Mammary epithelial cell (primary cell): Measurements from ENCODE around the gene RNF212.
"Not testable (repeated sequence)": the region's sequence is repeated elsewhere in the genome, so short reads cannot be mapped to it uniquely, and the experiment has no call there.

Experiments
- EZH2 ChIP-seq: IDR thresholded peaks from 2 replicates; pipeline ENCODE4 v1.6.1; 2012; ENCODE audit warnings: low read length, inconsistent platforms, borderline replicate concordance
- TF ChIP-seq, protein P1 (sequence below), 2 donors: IDR thresholded peaks in 1 of 2; conservative IDR thresholded peaks in 1 of 2; 2 replicates each; pipeline ENCODE4 v1.5.1; 2011 to 2012; ENCODE audit warnings: inconsistent platforms in 2 of 2, low read length in 2 of 2, mild to moderate bottlenecking in 2 of 2, control low read depth in 1 of 2, low read depth in 1 of 2; ENCODE audit not compliant: insufficient read depth in 1 of 2; ENCODE audit errors: extremely low read depth in 1 of 2

DNA sequence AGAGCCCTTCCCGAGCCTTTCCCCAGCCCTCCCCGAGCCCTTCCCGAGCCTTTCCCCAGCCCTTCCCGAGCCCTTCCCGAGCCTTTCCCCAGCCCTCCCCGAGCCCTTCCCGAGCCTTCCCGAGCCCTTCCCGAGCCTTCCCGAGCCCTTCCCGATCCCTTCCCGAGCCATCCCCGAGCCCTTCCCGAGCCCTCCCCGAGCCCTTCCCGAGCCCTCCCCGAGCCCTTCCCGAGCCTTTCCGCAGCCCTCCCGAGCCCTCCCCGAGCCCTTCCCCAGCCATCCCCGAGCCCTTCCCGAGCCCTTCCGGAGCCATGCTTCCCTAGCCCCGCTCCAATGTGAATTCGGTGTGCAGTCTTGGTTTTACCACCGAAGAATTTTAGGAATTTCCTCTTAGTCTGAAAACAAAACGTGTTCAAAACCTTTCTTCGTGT lies 66.8 kb downstream of the RNF212 start:
- TF ChIP-seq EZH2, result not testable (repeated sequence)
- TF ChIP-seq, protein P1, sequence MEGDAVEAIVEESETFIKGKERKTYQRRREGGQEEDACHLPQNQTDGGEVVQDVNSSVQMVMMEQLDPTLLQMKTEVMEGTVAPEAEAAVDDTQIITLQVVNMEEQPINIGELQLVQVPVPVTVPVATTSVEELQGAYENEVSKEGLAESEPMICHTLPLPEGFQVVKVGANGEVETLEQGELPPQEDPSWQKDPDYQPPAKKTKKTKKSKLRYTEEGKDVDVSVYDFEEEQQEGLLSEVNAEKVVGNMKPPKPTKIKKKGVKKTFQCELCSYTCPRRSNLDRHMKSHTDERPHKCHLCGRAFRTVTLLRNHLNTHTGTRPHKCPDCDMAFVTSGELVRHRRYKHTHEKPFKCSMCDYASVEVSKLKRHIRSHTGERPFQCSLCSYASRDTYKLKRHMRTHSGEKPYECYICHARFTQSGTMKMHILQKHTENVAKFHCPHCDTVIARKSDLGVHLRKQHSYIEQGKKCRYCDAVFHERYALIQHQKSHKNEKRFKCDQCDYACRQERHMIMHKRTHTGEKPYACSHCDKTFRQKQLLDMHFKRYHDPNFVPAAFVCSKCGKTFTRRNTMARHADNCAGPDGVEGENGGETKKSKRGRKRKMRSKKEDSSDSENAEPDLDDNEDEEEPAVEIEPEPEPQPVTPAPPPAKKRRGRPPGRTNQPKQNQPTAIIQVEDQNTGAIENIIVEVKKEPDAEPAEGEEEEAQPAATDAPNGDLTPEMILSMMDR (conservative IDR thresholded peaks at IDR 0.05 in 1 of 2, IDR thresholded peaks at IDR 0.05 in 1 of 2; ENCODE audit: extremely low read depth in 1 of 2, insufficient read depth in 1 of 2, low read depth in 1 of 2, low read length in 2 of 2), result not testable (repeated sequence)
